Glutamatergic neuron (in vitro differentiated cells): ENCODE data around the gene KRT83. TPM values are rescaled to one million over a fixed set of nuclear protein-coding genes. Genes with fewer than 3 reads are reported as not detected.

Source experiments
- DNase-seq: peaks from one replicate; pipeline ENCODE4 v3.0.0; 2022
- H3K27ac Mint-ChIP-seq: one replicate; pipeline ENCODE4 v1.8.0; 2020; ENCODE audit warnings: mild to moderate bottlenecking, mixed read lengths, inconsistent platforms; ENCODE audit not compliant: unreplicated experiment
- H3K27me3 Mint-ChIP-seq: one replicate; pipeline ENCODE4 v1.8.0; 2020; ENCODE audit warnings: mild to moderate bottlenecking, moderate library complexity, mixed read lengths, inconsistent platforms; ENCODE audit not compliant: unreplicated experiment
- H3K36me3 Mint-ChIP-seq: one replicate; pipeline ENCODE4 v1.8.0; 2020; ENCODE audit warnings: mild to moderate bottlenecking, mixed read lengths, inconsistent platforms; ENCODE audit not compliant: unreplicated experiment
- H3K4me1 Mint-ChIP-seq: one replicate; pipeline ENCODE4 v1.8.0; 2020; ENCODE audit warnings: mild to moderate bottlenecking, low read depth, mixed read lengths, inconsistent platforms; ENCODE audit not compliant: unreplicated experiment
- H3K4me3 Mint-ChIP-seq: one replicate; pipeline ENCODE4 v1.8.0; 2020; ENCODE audit warnings: mild to moderate bottlenecking, mixed read lengths, inconsistent platforms; ENCODE audit not compliant: unreplicated experiment
- H3K9me3 Mint-ChIP-seq: one replicate; pipeline ENCODE4 v1.8.0; 2020; ENCODE audit warnings: mild to moderate bottlenecking, moderate library complexity, mixed read lengths, inconsistent platforms; ENCODE audit not compliant: unreplicated experiment
- CTCF ChIP-seq: fragments of 200-600 bp; sonication (generic); IDR thresholded peaks from one replicate; pipeline ENCODE4 v1.5.0; 2021; ENCODE audit not compliant: partially characterized antibody, unreplicated experiment
- total RNA-seq: library from RNA; stranded (reverse); fragmentation: NEBNext Ultra II Directional; extraction: Animal tissue kit (Norgen Biotek cat#: 25700); gene quantifications from one replicate; pipeline ENCODE4 v1.2.1, GENCODE V29; 2021; ENCODE audit not compliant: unreplicated experiment

Gene KRT83
- total RNA-seq, 1 donor from 2014 or later, result not detected

- DNase-seq, result no peak
- H3K4me1 Mint-ChIP-seq, result no peaks in the 10 kb centered on the region
- no peak overlapping the region for H3K4me3 Mint-ChIP-seq
- no peaks in the 10 kb centered on the region for H3K36me3 Mint-ChIP-seq
- peaks cover 3% of the 10 kb centered on the region for H3K9me3 Mint-ChIP-seq
- no peak overlapping the region for H3K27ac Mint-ChIP-seq
- H3K27me3 Mint-ChIP-seq, result peaks cover 15% of the 10 kb centered on the region
- TF ChIP-seq CTCF, result no peak
Observed at GRCh38 chr12:52358575-52359350, 37.6 kb upstream of the KRT83 start.

GRCh38 chr12:52356762-52357580 lies 35.8 kb upstream of the KRT83 start:
- H3K36me3 Mint-ChIP-seq, result no peaks in the 10 kb centered on the region
- no peaks in the 10 kb centered on the region for H3K4me1 Mint-ChIP-seq
- no peak for DNase-seq
- no peak overlapping the region for H3K27ac Mint-ChIP-seq
- peaks cover 3% of the 10 kb centered on the region for H3K9me3 Mint-ChIP-seq
- H3K27me3 Mint-ChIP-seq, result peaks cover 13% of the 10 kb centered on the region
- H3K4me3 Mint-ChIP-seq, result no peak overlapping the region
- TF ChIP-seq CTCF, result no peak

GRCh38 chr12:52356031-52356761 lies 35.0 kb upstream of the KRT83 start:
- TF ChIP-seq CTCF, result no peak
- H3K4me1 Mint-ChIP-seq, result no peaks in the 10 kb centered on the region
- no peak overlapping the region for H3K4me3 Mint-ChIP-seq
- peaks cover 16% of the 10 kb centered on the region for H3K27me3 Mint-ChIP-seq
- no peak for DNase-seq
- peaks cover 3% of the 10 kb centered on the region for H3K9me3 Mint-ChIP-seq
- no peaks in the 10 kb centered on the region for H3K36me3 Mint-ChIP-seq
- no peak overlapping the region for H3K27ac Mint-ChIP-seq

- TF ChIP-seq CTCF, result no peak
- Mint-ChIP-seq H3K4me1 (no peaks in the 10 kb centered on the region), H3K27ac (no peak overlapping the region), H3K27me3 (peaks cover 14% of the 10 kb centered on the region), H3K36me3 (no peaks in the 10 kb centered on the region), H3K4me3 (no peak overlapping the region), H3K9me3 (peaks cover 3% of the 10 kb centered on the region)
- DNase-seq, result no peak
Observed at GRCh38 chr12:52355176-52355575, 34.0 kb upstream of the KRT83 start.
